Liver (tissue), 9 donors: ENCODE results near the gene MLLT6. TPM values are rescaled to one million over a fixed set of nuclear protein-coding genes. Genes with fewer than 3 reads are reported as not detected.

Source experiments
- DNase-seq: peaks from one replicate; pipeline ENCODE4 v3.0.0-alpha.2; 2017; ENCODE audit warnings: low spot score
- H3K27ac ChIP-seq, 2 donors: one replicate each; pipeline ENCODE4 v1.7.0; 2013; ENCODE audit warnings: inconsistent platforms in 2 of 2, low read length in 2 of 2, control low read depth in 1 of 2, low read depth in 1 of 2, mild to moderate bottlenecking in 1 of 2
- H3K27me3 ChIP-seq, 4 donors: one replicate each; pipeline versions ENCODE4 v1.6.1 to v1.7.0; 2013; ENCODE audit warnings: low read length in 3 of 4, inconsistent platforms in 1 of 4, mild to moderate bottlenecking in 1 of 4, moderate library complexity in 1 of 4; ENCODE audit not compliant: control insufficient read depth in 4 of 4, insufficient read depth in 4 of 4
- H3K36me3 ChIP-seq, 4 donors: one replicate each; pipeline versions ENCODE4 v1.6.1 to v1.7.0; 2013; ENCODE audit warnings: low read length in 3 of 4, mild to moderate bottlenecking in 3 of 4, low read depth in 1 of 4, moderate library complexity in 1 of 4; ENCODE audit not compliant: control insufficient read depth in 4 of 4, insufficient read depth in 3 of 4
- H3K4me1 ChIP-seq, 4 donors: one replicate each; pipeline versions ENCODE4 v1.6.1 to v1.7.0; 2013; ENCODE audit warnings: low read length in 3 of 4, mild to moderate bottlenecking in 3 of 4, moderate library complexity in 1 of 4; ENCODE audit not compliant: control insufficient read depth in 4 of 4, insufficient read depth in 4 of 4
- H3K4me3 ChIP-seq, 3 donors: one replicate each; pipeline versions ENCODE4 v1.6.1 to v1.7.0; 2013; ENCODE audit warnings: low read length in 3 of 3, control low read depth in 1 of 3, low read depth in 1 of 3, mild to moderate bottlenecking in 1 of 3
- H3K9ac ChIP-seq, 2 donors: one replicate each; pipeline ENCODE4 v1.7.0; 2013; ENCODE audit warnings: low read length in 2 of 2, mild to moderate bottlenecking in 2 of 2, moderate library complexity in 2 of 2, control low read depth in 1 of 2, low read depth in 1 of 2
- H3K9me3 ChIP-seq, 4 donors: one replicate each; pipeline versions ENCODE4 v1.6.1 to v1.7.0; 2013; ENCODE audit warnings: low read length in 3 of 4; ENCODE audit not compliant: control insufficient read depth in 4 of 4
- FOXA2 ChIP-seq: IDR thresholded peaks from 2 replicates; pipeline ENCODE4 v1.6.1; 2016; ENCODE audit warnings: antibody characterized with exemption
- HNF4A ChIP-seq, 2 donors: conservative IDR thresholded peaks; 2 replicates each; pipeline ENCODE4 v1.6.1; 2016; ENCODE audit warnings: antibody characterized with exemption in 2 of 2, mild to moderate bottlenecking in 2 of 2
- HNF4G ChIP-seq: IDR thresholded peaks from 2 replicates; pipeline ENCODE4 v1.6.1; 2016; ENCODE audit warnings: antibody characterized with exemption
- JUND ChIP-seq, 2 donors: IDR thresholded peaks; 2 replicates each; pipeline ENCODE4 v1.6.1; 2016; ENCODE audit warnings: antibody characterized with exemption in 2 of 2
- MAX ChIP-seq: IDR thresholded peaks from 2 replicates; pipeline ENCODE4 v1.6.1; 2016; ENCODE audit warnings: antibody characterized with exemption
- RAD21 ChIP-seq, 2 donors: IDR thresholded peaks; 2 replicates each; pipeline ENCODE4 v1.6.1; 2016; ENCODE audit warnings: antibody characterized with exemption in 2 of 2, mild to moderate bottlenecking in 2 of 2
- REST ChIP-seq: IDR thresholded peaks from 2 replicates; pipeline ENCODE4 v1.6.1; 2016; ENCODE audit warnings: antibody characterized with exemption, mild to moderate bottlenecking
- RXRA ChIP-seq, 2 donors: IDR thresholded peaks; 2 replicates each; pipeline ENCODE4 v1.6.1; 2017 to 2018; ENCODE audit warnings: antibody characterized with exemption in 2 of 2, mild to moderate bottlenecking in 1 of 2
- TAF1 ChIP-seq: conservative IDR thresholded peaks from 2 replicates; pipeline ENCODE4 v1.6.1; 2016; ENCODE audit warnings: antibody characterized with exemption, mild to moderate bottlenecking
- YY1 ChIP-seq: IDR thresholded peaks from 2 replicates; pipeline ENCODE4 v1.6.1; 2016; ENCODE audit warnings: antibody characterized with exemption, mild to moderate bottlenecking
- ZBTB33 ChIP-seq: IDR thresholded peaks from 2 replicates; pipeline ENCODE4 v1.6.1; 2016; ENCODE audit warnings: antibody characterized with exemption
- WGBS: extraction: QIAGEN DNeasy Blood & Tissue Kit; methylation state at CpG from one replicate; pipeline ENCODE4 v1.1.7; 2013; 5-methylcytosine and 5-hydroxymethylcytosine counted together
- polyA plus RNA-seq, 2 donors: library from polyadenylated mRNA; stranded (reverse) in 1 of 2; unstranded in 1 of 2; fragments of 200-250 nt in 1 of 2; fragments of >200 nt in 1 of 2; fragmentation: Nextera tagmentation in 1 of 2; extraction: Ambion mirVana in 1 of 2; gene quantifications; one replicate each; pipeline versions ENCODE4 v1.2.1 to v1.2.3, GENCODE V29; 2013 to 2015
- total RNA-seq, 2 donors: library from RNA; depleted of rRNA; stranded (reverse); fragments of >200 nt; gene quantifications; one replicate each; pipeline ENCODE4 v1.2.3, GENCODE V29; 2014
- TF ChIP-seq, protein P1 (sequence below): fragments of 150-350 bp; IDR thresholded peaks from 2 replicates; pipeline ENCODE4 v1.5.1; 2017; ENCODE audit warnings: improper control_type of control experiment, low read depth, low read length; ENCODE audit not compliant: missing input control
- TF ChIP-seq, protein P2 (sequence below): IDR thresholded peaks from 2 replicates; pipeline ENCODE4 v1.6.1; 2016; ENCODE audit warnings: antibody characterized with exemption
- donor health status: healthy.
- donor health status: healthy.
- donor health status: healthy.
- donor health status: healthy.
- donor health status: healthy.

Gene MLLT6
- total and polyA plus RNA-seq, 4 donors = 3.3 to 22.8 (median 8.1) TPM

- Histone ChIP-seq H3K9ac (peak within 1 kb of the TSS; percentile 93 to 97), H3K4me1 (peaks cover 17 to 44% (median 33%) of the 10 kb centered on the region in 4 donors), H3K27me3 (no peaks in the 10 kb centered on the region), H3K27ac (peak within 1 kb of the TSS; percentile 98), H3K9me3 (no peaks in the 10 kb centered on the region), H3K4me3 (peak within 1 kb of the TSS; percentile 87 to 98 (median 95)), H3K36me3 (peaks cover 0 to 3% (median 1%) of the 10 kb centered on the region in 4 donors)
- DNase-seq = peak; percentile 87
- TF ChIP-seq RAD21 (IDR thresholded peaks at IDR 0.05) = peak in 1 of 2 donors; percentile 35
- TF ChIP-seq HNF4G = no peak
- no peak for TF ChIP-seq TAF1
- no peak for TF ChIP-seq REST
- TF ChIP-seq, protein P1, sequence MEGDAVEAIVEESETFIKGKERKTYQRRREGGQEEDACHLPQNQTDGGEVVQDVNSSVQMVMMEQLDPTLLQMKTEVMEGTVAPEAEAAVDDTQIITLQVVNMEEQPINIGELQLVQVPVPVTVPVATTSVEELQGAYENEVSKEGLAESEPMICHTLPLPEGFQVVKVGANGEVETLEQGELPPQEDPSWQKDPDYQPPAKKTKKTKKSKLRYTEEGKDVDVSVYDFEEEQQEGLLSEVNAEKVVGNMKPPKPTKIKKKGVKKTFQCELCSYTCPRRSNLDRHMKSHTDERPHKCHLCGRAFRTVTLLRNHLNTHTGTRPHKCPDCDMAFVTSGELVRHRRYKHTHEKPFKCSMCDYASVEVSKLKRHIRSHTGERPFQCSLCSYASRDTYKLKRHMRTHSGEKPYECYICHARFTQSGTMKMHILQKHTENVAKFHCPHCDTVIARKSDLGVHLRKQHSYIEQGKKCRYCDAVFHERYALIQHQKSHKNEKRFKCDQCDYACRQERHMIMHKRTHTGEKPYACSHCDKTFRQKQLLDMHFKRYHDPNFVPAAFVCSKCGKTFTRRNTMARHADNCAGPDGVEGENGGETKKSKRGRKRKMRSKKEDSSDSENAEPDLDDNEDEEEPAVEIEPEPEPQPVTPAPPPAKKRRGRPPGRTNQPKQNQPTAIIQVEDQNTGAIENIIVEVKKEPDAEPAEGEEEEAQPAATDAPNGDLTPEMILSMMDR = peak; percentile 79
- WGBS = under 1% methylated on average over 92 of the region's 92 CpGs
Measured at GRCh38 chr17:38729886-38730525, 24.9 kb downstream of the MLLT6 start, which contains the start of gene CISD3. CISD3 (plus strand) TSS chr17:38730341; CDS start chr17:38730359, 18 bp downstream.

DNA sequence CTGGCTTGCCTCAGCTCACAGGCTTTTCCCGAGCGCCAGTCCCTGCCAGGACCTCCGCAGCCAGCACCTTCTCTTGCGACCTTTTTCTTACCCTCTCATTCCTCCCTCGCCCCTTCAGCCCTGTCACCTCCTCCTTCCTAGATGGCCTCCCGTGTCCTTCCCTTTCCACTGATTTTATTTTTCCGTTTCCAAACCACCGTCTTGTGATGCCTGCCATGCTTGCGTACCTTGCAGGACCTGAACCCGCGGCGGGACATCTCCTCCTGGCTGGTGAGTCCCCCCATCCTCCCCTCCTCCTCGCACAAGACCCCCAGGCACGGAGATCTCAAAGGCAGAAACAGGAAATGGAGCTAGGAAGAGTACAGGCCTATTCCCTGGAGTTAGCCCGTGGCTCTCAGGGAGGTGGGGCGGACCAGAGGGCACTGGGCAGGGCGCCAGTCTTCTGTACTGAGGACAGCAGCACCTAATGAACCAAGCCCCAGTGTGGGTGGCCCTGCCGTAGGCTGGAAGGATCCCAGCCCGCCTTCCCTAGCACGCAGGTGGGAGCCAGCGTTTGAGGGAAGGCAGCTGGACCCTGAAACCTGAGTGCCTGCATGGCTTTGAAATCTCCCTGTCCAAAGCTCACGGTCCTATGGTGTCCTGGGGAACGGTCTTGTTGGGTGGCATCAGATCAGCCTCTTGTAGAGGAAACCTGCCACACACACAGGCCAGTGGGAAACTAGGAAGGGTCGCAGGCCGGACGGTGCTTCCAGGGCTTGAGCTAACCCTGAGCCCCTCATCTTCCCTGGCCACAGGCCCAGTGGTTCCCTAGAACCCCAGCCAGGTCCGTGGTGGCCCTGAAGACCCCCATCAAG is 25.7 kb downstream of the MLLT6 start:
- Histone ChIP-seq H3K36me3 (peaks cover 0 to 2% (median under 1%) of the 10 kb centered on the region in 4 donors), H3K9ac (peak overlapping the region; percentile 93 to 97), H3K4me1 (peaks cover 17 to 44% (median 33%) of the 10 kb centered on the region in 4 donors), H3K4me3 (peak overlapping the region; percentile 87 to 98 (median 95)), H3K27ac (peak overlapping the region; percentile 98), H3K27me3 (no peaks in the 10 kb centered on the region), H3K9me3 (no peaks in the 10 kb centered on the region)
- peak; percentile 78 for DNase-seq
- 8% methylated on average over 27 of the region's 27 CpGs for WGBS
- TF ChIP-seq YY1 (peak; percentile 67), RXRA (IDR thresholded peaks at IDR 0.05) (peak; percentile 72 to 81), JUND (IDR thresholded peaks at IDR 0.05) (no peak), MAX (peak; percentile 82), FOXA2 (peak; percentile 15), RAD21 (IDR thresholded peaks at IDR 0.05) (no peak), HNF4G (peak; percentile 31), ZBTB33 (no peak), HNF4A (conservative IDR thresholded peaks at IDR 0.05) (peak; percentile 83 to 86), REST (peak; percentile 74)
- TF ChIP-seq, protein P1 = no peak
- TF ChIP-seq, protein P2, sequence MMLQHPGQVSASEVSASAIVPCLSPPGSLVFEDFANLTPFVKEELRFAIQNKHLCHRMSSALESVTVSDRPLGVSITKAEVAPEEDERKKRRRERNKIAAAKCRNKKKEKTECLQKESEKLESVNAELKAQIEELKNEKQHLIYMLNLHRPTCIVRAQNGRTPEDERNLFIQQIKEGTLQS = no peak
